GM12878 (cell line): Measurements from ENCODE around the gene DAB2. TPM values are rescaled to one million over a fixed set of nuclear protein-coding genes. Genes with fewer than 3 reads are reported as not detected.

Experiments used
- ATAC-seq: fragments of 200-7000 bp; cut with Tn5 transposase; 3 replicates; pipeline ENCODE4 v1.9.1; 2020; ENCODE audit warnings: mild to moderate bottlenecking, moderate library complexity
- BruUV-seq: library from RNA; stranded (reverse); fragments of 400-500 nt; replicated peaks from 2 replicates; lab custom pipeline; 2021; lab: Mats Ljungman, UMichigan
- CTCF ChIA-PET: fragments of 300-600 bp; sonication (Branson Sonifier 250); formaldehyde crosslinking; extraction: SDS; loops from one replicate; lab custom pipeline; 2021; ENCODE audit warnings: inconsistent platforms; lab: Yijun Ruan, JAX
- POLR2A ChIA-PET: fragments of 350-600 bp; formaldehyde crosslinking; extraction: SDS; loops from one replicate; lab custom pipeline; 2021; ENCODE audit warnings: inconsistent platforms; lab: Charles Lee
- RAD21 ChIA-PET: fragments of 300-600 bp; sonication (Branson Sonifier 250); formaldehyde crosslinking; loops from one replicate; lab custom pipeline; 2023; ENCODE audit warnings: antibody characterized with exemption; ENCODE audit not compliant: unreplicated experiment; lab: Charles Lee
- SMC1A ChIA-PET: fragments of 300-600 bp; sonication (Branson Sonifier 250); formaldehyde crosslinking; loops from one replicate; lab custom pipeline; 2023; ENCODE audit not compliant: unreplicated experiment, uncharacterized antibody; lab: Charles Lee
- DNase-seq: peaks from one replicate; pipeline ENCODE4 v3.0.0-alpha.2; 2011; ENCODE audit warnings: low read depth, low spot score
- FAIRE-seq: peaks from 3 replicates; lab custom pipeline; 2011; peaks lifted over from hg19 to GRCh38; lab: Jason Lieb, UNC
- H2AFZ ChIP-seq: 2 replicates; pipeline ENCODE4 v1.6.0; 2011; ENCODE audit warnings: low read depth, low read length, control low read depth; ENCODE audit not compliant: control insufficient read depth
- H3K27ac ChIP-seq: 2 replicates; pipeline ENCODE4 v1.5.1; 2011; ENCODE audit warnings: control low read depth; ENCODE audit not compliant: control insufficient read depth, insufficient read depth
- H3K27me3 ChIP-seq, 2 experiments: replicated peaks in 1 of 2; 2 replicates each; pipeline versions ENCODE4 v1.6.0 to v1.6.1; 2011; ENCODE audit warnings: low read length in 1 of 2; ENCODE audit not compliant: control insufficient read depth in 2 of 2, insufficient read depth in 2 of 2
- H3K36me3 ChIP-seq, 2 experiments: 2 replicates each; pipeline ENCODE4 v1.5.1; 2011; ENCODE audit warnings: low read length in 1 of 2; ENCODE audit not compliant: control insufficient read depth in 2 of 2, insufficient read depth in 2 of 2
- H3K4me1 ChIP-seq: 2 replicates; pipeline ENCODE4 v1.6.1; 2011; ENCODE audit warnings: mild to moderate bottlenecking, low read length, moderate library complexity, mixed read lengths; ENCODE audit not compliant: control insufficient read depth, insufficient read depth
- H3K4me2 ChIP-seq: 2 replicates; pipeline ENCODE4 v1.6.0; 2011; ENCODE audit warnings: control low read depth; ENCODE audit not compliant: control insufficient read depth, insufficient read depth
- H3K4me3 ChIP-seq: fragments of 200-600 bp; sonication (generic); 2 replicates; pipeline ENCODE4 v1.5.1; 2016
- H3K79me2 ChIP-seq: 2 replicates; pipeline ENCODE4 v1.6.0; 2011; ENCODE audit warnings: low read length; ENCODE audit not compliant: control insufficient read depth, insufficient read depth
- H3K9ac ChIP-seq: 2 replicates; pipeline ENCODE4 v1.8.0; 2011; ENCODE audit warnings: low read length, control low read depth, mixed read lengths; ENCODE audit not compliant: control insufficient read depth, insufficient read depth
- H3K9me3 ChIP-seq: replicated peaks from 3 replicates; pipeline ENCODE4 v1.5.1; 2011; ENCODE audit warnings: mild to moderate bottlenecking, low read length; ENCODE audit not compliant: control insufficient read depth, insufficient read depth
- H4K20me1 ChIP-seq: 2 replicates; pipeline ENCODE4 v1.6.0; 2011; ENCODE audit not compliant: control insufficient read depth, insufficient read depth
- BCL3 ChIP-seq: IDR thresholded peaks from 2 replicates; pipeline ENCODE4 v1.6.1; 2011; ENCODE audit warnings: borderline replicate concordance, low read depth, mild to moderate bottlenecking, moderate library complexity, low read length; ENCODE audit not compliant: insufficient read depth, poor library complexity, severe bottlenecking
- CBFB ChIP-seq: IDR thresholded peaks from 2 replicates; pipeline ENCODE4 v1.6.1; 2016; ENCODE audit warnings: antibody characterized with exemption, low read depth
- CBX3 ChIP-seq: fragments of 200-600 bp; sonication (generic); IDR thresholded peaks from 2 replicates; pipeline ENCODE4 v1.6.1; 2016; ENCODE audit warnings: low read depth, borderline replicate concordance
- CBX5 ChIP-seq: sonication (generic); IDR thresholded peaks from 2 replicates; pipeline ENCODE4 v1.6.1; 2016; ENCODE audit warnings: low read depth, moderate library complexity, mild to moderate bottlenecking, inconsistent platforms
- CREM ChIP-seq: IDR thresholded peaks from 2 replicates; pipeline ENCODE4 v1.6.1; 2014; ENCODE audit warnings: antibody characterized with exemption, low read depth
- E2F4 ChIP-seq: IDR thresholded peaks from 2 replicates; pipeline ENCODE4 v1.6.1; 2012; ENCODE audit warnings: low read depth, low read length, improper control_type of control experiment
- IRF5 ChIP-seq: fragments of 450-650 bp; IDR thresholded peaks from 2 replicates; pipeline ENCODE4 v1.6.1; 2017; ENCODE audit warnings: borderline replicate concordance
- JUNB ChIP-seq: IDR thresholded peaks from 2 replicates; pipeline ENCODE4 v1.6.1; 2016; ENCODE audit warnings: antibody characterized with exemption, mild to moderate bottlenecking
- MEF2B ChIP-seq: fragments of 450-650 bp; IDR thresholded peaks from 2 replicates; pipeline ENCODE4 v1.6.1; 2018; ENCODE audit warnings: mild to moderate bottlenecking, moderate library complexity; ENCODE audit not compliant: partially characterized antibody, poor library complexity, severe bottlenecking
- MLLT1 ChIP-seq: fragments of 450-650 bp; IDR thresholded peaks from 2 replicates; pipeline ENCODE4 v1.6.1; 2016; ENCODE audit warnings: mild to moderate bottlenecking
- NFYB ChIP-seq: IDR thresholded peaks from 2 replicates; pipeline ENCODE4 v1.6.1; 2011; ENCODE audit warnings: low read depth, mild to moderate bottlenecking, low read length, improper control_type of control experiment, moderate library complexity; ENCODE audit not compliant: insufficient read depth
- PAX8 ChIP-seq: fragments of 450-650 bp; IDR thresholded peaks from 2 replicates; pipeline ENCODE4 v1.6.1; 2017; ENCODE audit warnings: mild to moderate bottlenecking, moderate library complexity
- SRF ChIP-seq, 2 experiments: IDR thresholded peaks; 2 replicates each; pipeline ENCODE4 v1.6.1; 2011; ENCODE audit warnings: low read depth in 2 of 2, low read length in 2 of 2, mild to moderate bottlenecking in 1 of 2, moderate library complexity in 1 of 2
- STAT1 ChIP-seq: fragments of 450-650 bp; conservative IDR thresholded peaks from 2 replicates; pipeline ENCODE4 v1.6.1; 2014; ENCODE audit warnings: antibody characterized with exemption, mild to moderate bottlenecking
- ZBTB4 ChIP-seq: fragments of 450-650 bp; formaldehyde crosslinking; IDR thresholded peaks from 2 replicates; pipeline ENCODE4 v1.4.0; 2022; ENCODE audit warnings: mild to moderate bottlenecking, moderate library complexity
- WGBS: methylation state at CpG from one replicate; pipeline ENCODE4 v1.1.6; 2016; ENCODE audit warnings: low lambda C conversion rate; ENCODE audit not compliant: insufficient replicate concordance, insufficient coverage; ENCODE audit errors: missing lambda C conversion rate; 5-methylcytosine and 5-hydroxymethylcytosine counted together
- in situ Hi-C: fragments of 300-500 bp; cut with MboI; formaldehyde crosslinking; loops from 9 replicates; pipeline ENCODE4 v1.14.3; 2018; ENCODE audit warnings: mixed read lengths
- intact Hi-C: fragments of 100-400 bp; cut with micrococcal nuclease; formaldehyde crosslinking; loops from one replicate; pipeline ENCODE4 v1.14.2; 2022; ENCODE audit not compliant: unreplicated experiment
- polyA plus RNA-seq, 11 experiments: library from polyadenylated mRNA; depleted of rRNA in 4 of 11; unstranded in 6 of 11; stranded (reverse) in 5 of 11; fragments of >200 nt; fragmentation: Nextera tagmentation in 4 of 11; fragmentation: Illumina TruSeq in 1 of 11; extraction: Ambion mirVana in 4 of 11; extraction: Trizol in 1 of 11; gene quantifications; 1 replicate in 1 of 11; 2 replicates in 10 of 11; pipeline versions ENCODE4 v1.2.1 to v1.2.3, GENCODE V29; 2011 to 2016; ENCODE audit warnings: inconsistent platforms in 2 of 11, missing spikeins in 2 of 11, low read depth in 1 of 11
- total RNA-seq, 4 experiments: library from RNA; depleted of rRNA in 3 of 4; stranded (reverse); fragments of >200 nt in 3 of 4; fragmentation: Illumina TruSeq in 1 of 4; extraction: Trizol in 1 of 4; gene quantifications; 2 replicates each; pipeline versions ENCODE4 v1.2.1 to v1.2.3, GENCODE V29; 2013 to 2021

Gene DAB2
- total and polyA plus RNA-seq, 10 of the 15 experiments (the other 5 are each of a cell fraction or from before 2014, with no cell fraction given): 0.05 to 0.23 (median 0.11) TPM; not detected in 7

GRCh38 chr5:39337252-39337915 is 87.4 kb downstream of the DAB2 start:
- Histone ChIP-seq H3K9me3 (no peaks in the 10 kb centered on the region), H3K4me1 (no peaks in the 10 kb centered on the region), H4K20me1 (no peaks in the 10 kb centered on the region), H3K36me3 (no peaks in the 10 kb centered on the region), H3K79me2 (no peaks in the 10 kb centered on the region), H3K27ac (no peak overlapping the region), H3K27me3 (no peaks in the 10 kb centered on the region), H3K9ac (no peak overlapping the region), H3K4me2 (no peak overlapping the region), H3K4me3 (no peak overlapping the region), H2AFZ (no peak overlapping the region)
- FAIRE-seq (no peak), ATAC-seq (no peak), DNase-seq (no peak)
- in situ Hi-C loops (no loop called here), intact Hi-C loops (no loop called here)
- RAD21 ChIA-PET: no interaction called here
- no TSS peak for BruUV-seq
- SMC1A ChIA-PET: interaction anchor here (0.9 to 1.3 kb wide), 2 partner anchors 62 to 121 kb away, joined by 3 read pairs; no protein-coding TSS in a partner anchor
- WGBS: 0% methylated on average over 1 of the region's 1 CpG
- POLR2A ChIA-PET: no interaction called here
- CTCF ChIA-PET: no interaction called here
- TF ChIP-seq MEF2B (no peak), NFYB (no peak), JUNB (no peak), IRF5 (no peak), MLLT1 (no peak), CBX3 (no peak), SRF (IDR thresholded peaks at IDR 0.05; ENCODE audit: low read depth in 2 of 2, low read length in 2 of 2) (no peak), STAT1 (no peak), PAX8 (no peak), E2F4 (no peak), ZBTB4 (CRISPR knock-in tag) (no peak), BCL3 (no peak), CREM (no peak), CBFB (no peak), CBX5 (no peak)
